Spleen (tissue), 11 donors: ENCODE results near the gene USP34. TPM values are rescaled to one million over a fixed set of nuclear protein-coding genes. Genes with fewer than 3 reads are reported as not detected.

Experiments used
- DNase-seq: peaks from one replicate; pipeline ENCODE4 v3.0.0-alpha.2; 2020
- H3K27ac ChIP-seq, 8 donors: fragments of 200-600 bp; sonication (generic) in 7 of 8; 1 replicate in 4 of 8; 2 replicates in 4 of 8; pipeline versions ENCODE4 v1.5.0 to v1.8.0; 2016 to 2021; ENCODE audit warnings: inconsistent platforms in 4 of 8, mild to moderate bottlenecking in 4 of 8, moderate library complexity in 1 of 8
- H3K27me3 ChIP-seq, 7 donors: fragments of 200-600 bp; sonication (generic) in 6 of 7; replicated peaks in 1 of 7; 1 replicate in 4 of 7; 2 replicates in 3 of 7; pipeline versions ENCODE4 v1.5.0 to v1.8.0; 2016 to 2021; ENCODE audit warnings: inconsistent platforms in 3 of 7, mild to moderate bottlenecking in 1 of 7
- H3K36me3 ChIP-seq, 6 donors: fragments of 200-600 bp; sonication (generic) in 5 of 6; 1 replicate in 4 of 6; 2 replicates in 2 of 6; pipeline versions ENCODE4 v1.5.0 to v1.8.0; 2016 to 2021; ENCODE audit warnings: inconsistent platforms in 2 of 6
- H3K4me1 ChIP-seq, 6 donors: fragments of 200-600 bp; sonication (generic) in 5 of 6; 1 replicate in 3 of 6; 2 replicates in 3 of 6; pipeline versions ENCODE4 v1.5.0 to v1.8.0; 2016 to 2021; ENCODE audit warnings: inconsistent platforms in 3 of 6
- H3K4me3 ChIP-seq, 8 donors: fragments of 200-600 bp; sonication (generic) in 7 of 8; 1 replicate in 4 of 8; 2 replicates in 4 of 8; pipeline versions ENCODE4 v1.5.0 to v1.8.0; 2016 to 2021; ENCODE audit warnings: inconsistent platforms in 4 of 8, mild to moderate bottlenecking in 4 of 8, moderate library complexity in 2 of 8
- H3K9me3 ChIP-seq, 8 donors: fragments of 200-600 bp; sonication (generic) in 7 of 8; 1 replicate in 4 of 8; 2 replicates in 4 of 8; pipeline versions ENCODE4 v1.5.0 to v1.8.0; 2016 to 2021; ENCODE audit warnings: inconsistent platforms in 4 of 8
- POLR2A ChIP-seq, 3 donors: fragments of 450-650 bp; IDR thresholded peaks; one replicate each; pipeline ENCODE4 v1.5.1; 2017; ENCODE audit warnings: antibody characterized with exemption in 3 of 3, mild to moderate bottlenecking in 1 of 3
- POLR2AphosphoS5 ChIP-seq, 3 donors: sonication (generic); formaldehyde crosslinking; IDR thresholded peaks; one replicate each; pipeline ENCODE4 v1.5.1; 2017; ENCODE audit warnings: antibody characterized with exemption in 3 of 3
- WGBS, 5 donors: extraction: QIAGEN DNeasy Blood & Tissue Kit in 3 of 5; methylation state at CpG; one replicate each; pipeline versions ENCODE4 v1.1.5 to v1.1.7; 2013 to 2018; 5-methylcytosine and 5-hydroxymethylcytosine counted together
- intact Hi-C: fragments of 100-400 bp; cut with DNase I; formaldehyde crosslinking; loops from one replicate; pipeline ENCODE4 v1.15.0; 2023; ENCODE audit warnings: low total_unique reads
- polyA plus RNA-seq, 3 donors: library from polyadenylated mRNA; stranded (reverse); fragments of 200-250 nt; gene quantifications; one replicate each; pipeline ENCODE4 v1.2.1, GENCODE V29; 2013
- total RNA-seq, 7 donors: library from RNA; depleted of rRNA in 3 of 7; stranded (reverse); fragments of >200 nt in 3 of 7; fragmentation: NEBNext Ultra II Directional in 4 of 7; extraction: Animal tissue kit (Norgen Biotek cat#: 25700) in 4 of 7; gene quantifications; one replicate each; pipeline versions ENCODE4 v1.1.0 to v1.2.1, GENCODE V29; 2016 to 2021
- TF ChIP-seq, protein P1 (sequence below), 11 experiments: fragments of 200-600 bp in 7 of 11; fragments of 450-650 bp in 4 of 11; sonication (generic) in 4 of 11; IDR thresholded peaks in 8 of 11; conservative IDR thresholded peaks in 3 of 11; 1 replicate in 7 of 11; 2 replicates in 4 of 11; pipeline versions ENCODE4 v1.4.0 to v1.8.0; 2016 to 2021; ENCODE audit warnings: antibody characterized with exemption in 11 of 11, inconsistent platforms in 4 of 11, mild to moderate bottlenecking in 1 of 11
- donor health status: healthy with polysubstance abuse.
- donor health status: DM: no; HTN: no; CAD: no; lungs with moderate emphysema.
- donor health status: DM: no; HTN: no; CAD: no.
- donor health status: Bipolar disorder and iron deficiency.
- donor health status: healthy.
- donor health status: DM: no; HTN: no; CAD: no.
- donor health status: DM: yes; HTN: yes; CAD: no.

USP34 gene
- total and polyA plus RNA-seq, 10 donors, result 52.1 to 222 (median 142) TPM

DNA sequence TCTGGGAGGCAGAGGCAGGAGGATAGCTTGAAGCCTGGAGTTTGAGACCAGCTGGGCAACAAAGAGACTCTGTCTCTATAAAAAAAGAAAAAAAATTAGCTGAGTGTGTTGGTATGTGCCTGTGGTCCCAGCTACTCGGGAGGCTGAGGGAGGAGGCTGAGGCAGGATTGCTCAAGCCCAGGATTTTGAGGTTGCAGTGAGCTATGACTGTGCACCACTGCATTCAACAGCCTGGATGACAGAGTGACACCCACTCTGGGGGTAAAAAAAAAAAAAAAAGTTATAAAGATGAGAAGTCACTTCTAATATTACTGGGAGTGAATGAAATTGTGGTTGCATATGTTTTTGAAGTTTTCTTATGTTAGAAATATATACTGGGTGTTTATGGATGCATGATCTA is 237.3 kb downstream of the USP34 start:
- 65 to 89% (median 75%) methylated on average over 1 of the region's 1 CpG for WGBS, 5 donors
- H3K27ac ChIP-seq, result no peak overlapping the region
- peaks cover 0 to 82% (median 57%) of the 10 kb centered on the region in 6 donors for H3K36me3 ChIP-seq
- TF ChIP-seq POLR2A (IDR thresholded peaks at IDR 0.05) (no peak), POLR2AphosphoS5 (IDR thresholded peaks at IDR 0.05) (no peak)
- TF ChIP-seq, protein P1, sequence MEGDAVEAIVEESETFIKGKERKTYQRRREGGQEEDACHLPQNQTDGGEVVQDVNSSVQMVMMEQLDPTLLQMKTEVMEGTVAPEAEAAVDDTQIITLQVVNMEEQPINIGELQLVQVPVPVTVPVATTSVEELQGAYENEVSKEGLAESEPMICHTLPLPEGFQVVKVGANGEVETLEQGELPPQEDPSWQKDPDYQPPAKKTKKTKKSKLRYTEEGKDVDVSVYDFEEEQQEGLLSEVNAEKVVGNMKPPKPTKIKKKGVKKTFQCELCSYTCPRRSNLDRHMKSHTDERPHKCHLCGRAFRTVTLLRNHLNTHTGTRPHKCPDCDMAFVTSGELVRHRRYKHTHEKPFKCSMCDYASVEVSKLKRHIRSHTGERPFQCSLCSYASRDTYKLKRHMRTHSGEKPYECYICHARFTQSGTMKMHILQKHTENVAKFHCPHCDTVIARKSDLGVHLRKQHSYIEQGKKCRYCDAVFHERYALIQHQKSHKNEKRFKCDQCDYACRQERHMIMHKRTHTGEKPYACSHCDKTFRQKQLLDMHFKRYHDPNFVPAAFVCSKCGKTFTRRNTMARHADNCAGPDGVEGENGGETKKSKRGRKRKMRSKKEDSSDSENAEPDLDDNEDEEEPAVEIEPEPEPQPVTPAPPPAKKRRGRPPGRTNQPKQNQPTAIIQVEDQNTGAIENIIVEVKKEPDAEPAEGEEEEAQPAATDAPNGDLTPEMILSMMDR (IDR thresholded peaks at IDR 0.05 in 8 of 11, conservative IDR thresholded peaks at IDR 0.05 in 3 of 11), result no peak
- no peak overlapping the region for H3K4me3 ChIP-seq
- intact Hi-C loops, result no loop called here
- DNase-seq, result no peak
- peaks cover 3 to 10% (median 8%) of the 10 kb centered on the region in 6 donors for H3K4me1 ChIP-seq
- H3K9me3 ChIP-seq, result no peaks in the 10 kb centered on the region
- H3K27me3 ChIP-seq, result no peaks in the 10 kb centered on the region

DNA sequence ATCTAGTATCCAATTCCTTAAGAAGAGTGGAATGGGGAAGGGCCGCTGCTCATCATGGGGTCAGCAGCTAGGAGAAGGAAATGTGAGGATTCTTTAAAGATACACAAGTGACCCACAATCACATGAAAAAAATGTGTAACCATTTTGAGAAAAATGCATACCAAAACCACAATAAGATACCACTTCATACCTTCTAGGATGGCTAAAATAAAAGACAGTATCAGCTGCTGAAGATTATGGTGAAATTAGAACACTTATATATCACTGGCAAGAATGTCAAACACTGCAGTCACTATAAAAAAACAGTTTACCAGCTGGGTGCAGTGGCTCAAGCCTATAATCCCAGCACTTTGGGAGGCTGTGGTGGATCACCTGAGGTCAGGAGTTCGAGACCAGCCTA is 241.0 kb downstream of the USP34 start:
- no peak for DNase-seq
- Histone ChIP-seq H3K9me3 (no peaks in the 10 kb centered on the region), H3K4me3 (no peak overlapping the region), H3K27me3 (no peaks in the 10 kb centered on the region), H3K4me1 (no peaks in the 10 kb centered on the region), H3K27ac (no peak overlapping the region), H3K36me3 (peaks cover 4 to 100% (median 78%) of the 10 kb centered on the region in 6 donors)
- TF ChIP-seq POLR2AphosphoS5 (IDR thresholded peaks at IDR 0.05) (no peak), POLR2A (IDR thresholded peaks at IDR 0.05) (no peak)
- TF ChIP-seq, protein P1 (IDR thresholded peaks at IDR 0.05 in 8 of 11, conservative IDR thresholded peaks at IDR 0.05 in 3 of 11), result no peak
- 95 to 100% (median 99%) methylated on average over 2 of the region's 2 CpGs for WGBS, 5 donors
- intact Hi-C loops, result no loop called here

DNA sequence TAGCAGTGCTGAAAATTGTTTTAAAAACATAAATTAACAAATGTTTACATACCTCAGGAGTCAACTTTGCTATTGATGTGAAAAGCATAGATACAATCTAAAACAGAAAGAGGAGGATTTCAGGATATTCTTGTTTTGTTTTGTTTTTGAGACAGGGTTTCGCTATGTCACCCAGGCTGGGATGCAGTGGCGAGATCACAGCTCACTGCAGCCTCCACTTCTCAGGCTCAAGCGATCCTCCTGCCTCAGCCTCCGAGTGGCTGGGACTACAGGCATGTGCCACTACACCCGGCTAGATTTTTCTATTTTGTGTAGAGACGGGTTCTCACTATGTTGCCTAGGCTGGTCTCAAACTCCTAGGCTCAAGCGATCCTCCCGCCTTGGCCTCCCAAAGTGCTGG is 248.3 kb downstream of the USP34 start:
- intact Hi-C loops, result no loop called here
- Histone ChIP-seq H3K4me3 (no peak overlapping the region), H3K27me3 (no peaks in the 10 kb centered on the region), H3K36me3 (peaks cover 4 to 100% (median 56%) of the 10 kb centered on the region in 6 donors), H3K27ac (no peak overlapping the region), H3K4me1 (no peaks in the 10 kb centered on the region), H3K9me3 (no peaks in the 10 kb centered on the region)
- 96 to 100% (median 98%) methylated on average over 8 of the region's 8 CpGs for WGBS, 5 donors
- TF ChIP-seq, protein P1 (IDR thresholded peaks at IDR 0.05 in 8 of 11, conservative IDR thresholded peaks at IDR 0.05 in 3 of 11), result no peak
- TF ChIP-seq POLR2A (IDR thresholded peaks at IDR 0.05) (no peak), POLR2AphosphoS5 (IDR thresholded peaks at IDR 0.05) (peak in 1 of 3 donors; percentile 10)
- no peak for DNase-seq

DNA sequence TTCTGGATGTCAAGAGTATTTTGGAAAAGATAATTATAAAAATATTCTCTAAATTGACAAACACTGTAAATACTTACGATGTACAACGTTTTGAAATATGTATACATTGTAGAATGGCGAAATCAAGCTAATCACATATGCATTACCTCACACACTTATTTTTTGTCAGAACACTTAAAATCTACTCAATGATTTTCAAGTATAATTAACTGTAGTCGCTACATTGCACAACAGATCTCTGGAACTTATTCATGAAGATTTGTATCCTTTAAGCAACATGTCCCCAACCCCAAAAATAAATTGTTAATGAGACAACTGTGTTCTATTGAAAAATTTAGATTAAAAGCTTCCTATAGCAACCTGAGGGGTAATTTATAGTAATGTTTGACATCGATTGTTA is 249.1 kb downstream of the USP34 start:
- H3K4me1 ChIP-seq, result no peaks in the 10 kb centered on the region
- intact Hi-C loops, result no loop called here
- TF ChIP-seq, protein P1 (IDR thresholded peaks at IDR 0.05 in 8 of 11, conservative IDR thresholded peaks at IDR 0.05 in 3 of 11), result no peak
- no peak for TF ChIP-seq POLR2A (IDR thresholded peaks at IDR 0.05)
- TF ChIP-seq POLR2AphosphoS5 (IDR thresholded peaks at IDR 0.05), result no peak
- 85 to 97% (median 92%) methylated on average over 5 of the region's 5 CpGs for WGBS, 5 donors
- no peaks in the 10 kb centered on the region for H3K27me3 ChIP-seq
- H3K36me3 ChIP-seq, result peaks cover 0 to 99% (median 55%) of the 10 kb centered on the region in 6 donors
- DNase-seq, result no peak
- H3K9me3 ChIP-seq, result no peaks in the 10 kb centered on the region
- no peak overlapping the region for H3K27ac ChIP-seq
- no peak overlapping the region for H3K4me3 ChIP-seq
